Activated CD8-positive, alpha-beta T cell treated with anti-CD3 and anti-CD28 coated beads for 36 hours (primary cell): ENCODE results near the gene MYOC. TPM values are rescaled to one million over a fixed set of nuclear protein-coding genes. Genes with fewer than 3 reads are reported as not detected.
"Not testable (repeated sequence)": the region's sequence is repeated elsewhere in the genome, so short reads cannot be mapped to it uniquely, and the experiment has no call there.

Source experiments
- ATAC-seq: fragments of 200-7000 bp; cut with Tn5 transposase; one replicate; pipeline ENCODE4 v1.10.0; 2021; ENCODE audit warnings: mild to moderate bottlenecking, moderate library complexity
- CTCF ChIA-PET: fragments of 350-600 bp; sonication (Branson Sonifier 250); formaldehyde crosslinking; loops from one replicate; lab custom pipeline; 2021; ENCODE audit warnings: antibody characterized with exemption; lab: Charles Lee
- POLR2A ChIA-PET: fragments of 350-600 bp; sonication (Branson Sonifier 250); formaldehyde crosslinking; loops from one replicate; lab custom pipeline; 2021; ENCODE audit warnings: antibody characterized with exemption; lab: Charles Lee
- DNase-seq: peaks from one replicate; pipeline ENCODE4 v3.0.0-alpha.2; 2020
- H3K27ac Mint-ChIP-seq: one replicate; pipeline ENCODE4 v1.8.0; 2021; ENCODE audit warnings: mild to moderate bottlenecking, mixed read lengths
- H3K27me3 Mint-ChIP-seq: one replicate; pipeline ENCODE4 v1.8.0; 2021; ENCODE audit warnings: mixed read lengths
- H3K36me3 Mint-ChIP-seq: one replicate; pipeline ENCODE4 v1.8.0; 2021; ENCODE audit warnings: low read depth, mixed read lengths
- H3K4me1 Mint-ChIP-seq: one replicate; pipeline ENCODE4 v1.8.0; 2021; ENCODE audit warnings: low read depth, mixed read lengths
- H3K4me3 Mint-ChIP-seq: one replicate; pipeline ENCODE4 v1.8.0; 2021; ENCODE audit warnings: mild to moderate bottlenecking, moderate library complexity, mixed read lengths
- H3K9me3 Mint-ChIP-seq: one replicate; pipeline ENCODE4 v1.8.0; 2021; ENCODE audit warnings: mixed read lengths
- CTCF ChIP-seq: fragments of 200-600 bp; IDR thresholded peaks from one replicate; pipeline ENCODE4 v1.8.0; 2022; ENCODE audit warnings: antibody characterized with exemption, mild to moderate bottlenecking
- intact Hi-C: fragments of 100-400 bp; cut with micrococcal nuclease; formaldehyde crosslinking; loops from one replicate; pipeline ENCODE4 v1.10.0; 2022
- total RNA-seq, 2 experiments: library from RNA; stranded (reverse); gene quantifications; one replicate each; pipeline ENCODE4 v1.2.3, GENCODE V29; 2021

MYOC gene
- total RNA-seq, 2 experiments from 2014 or later, result not detected

- ChIA-PET CTCF (no interaction called here), POLR2A (no interaction called here)
- H3K4me1 Mint-ChIP-seq, result no peaks in the 10 kb centered on the region
- no peaks in the 10 kb centered on the region for H3K27me3 Mint-ChIP-seq
- H3K4me3 Mint-ChIP-seq, result no peak overlapping the region
- DNase-seq (no peak), ATAC-seq (no peak)
- no peak for TF ChIP-seq CTCF
- no peak overlapping the region for H3K27ac Mint-ChIP-seq
- intact Hi-C loops, result no loop called here
- no peaks in the 10 kb centered on the region for H3K36me3 Mint-ChIP-seq
- no peaks in the 10 kb centered on the region for H3K9me3 Mint-ChIP-seq
These were observed 41.2 kb downstream of the MYOC start for GRCh38 chr1:171611306-171611705.

GRCh38 chr1:171610385-171610784, 42.1 kb downstream of the MYOC start:
- intact Hi-C loops, result no loop called here
- Mint-ChIP-seq H3K4me3 (no peak overlapping the region), H3K27me3 (no peaks in the 10 kb centered on the region), H3K4me1 (no peaks in the 10 kb centered on the region), H3K27ac (no peak overlapping the region), H3K9me3 (no peaks in the 10 kb centered on the region), H3K36me3 (no peaks in the 10 kb centered on the region)
- no peak for ATAC-seq
- no peak for DNase-seq
- CTCF ChIA-PET, result no interaction called here
- TF ChIP-seq CTCF, result no peak
- POLR2A ChIA-PET, result no interaction called here

GRCh38 chr1:171606402-171606941, 46.0 kb downstream of the MYOC start:
- Mint-ChIP-seq H3K36me3 (no peaks in the 10 kb centered on the region), H3K4me1 (no peaks in the 10 kb centered on the region), H3K27me3 (no peaks in the 10 kb centered on the region), H3K9me3 (no peaks in the 10 kb centered on the region), H3K27ac (no peak overlapping the region), H3K4me3 (no peak overlapping the region)
- intact Hi-C loops, result no loop called here
- CTCF ChIA-PET, result interaction anchor here (1.0 kb wide), 1 partner anchor 38 kb away, joined by 3 read pairs; no protein-coding TSS in a partner anchor
- ATAC-seq (no peak), DNase-seq (no peak)
- POLR2A ChIA-PET, result interaction anchor here (1.1 kb wide), 1 partner anchor 121 kb away, joined by 3 read pairs; the partner anchor contains the start of gene PRRC2C
- TF ChIP-seq CTCF, result no peak

GRCh38 chr1:171603042-171603441, 49.4 kb downstream of the MYOC start:
- not testable (repeated sequence) for H3K9me3 Mint-ChIP-seq

GRCh38 chr1:171600862-171601261, 51.6 kb downstream of the MYOC start:
- no peaks in the 10 kb centered on the region for H3K27me3 Mint-ChIP-seq
- no peak for TF ChIP-seq CTCF
- intact Hi-C loops, result no loop called here
- no peaks in the 10 kb centered on the region for H3K9me3 Mint-ChIP-seq
- H3K36me3 Mint-ChIP-seq, result peaks cover 3% of the 10 kb centered on the region
- ChIA-PET CTCF (no interaction called here), POLR2A (no interaction called here)
- H3K4me1 Mint-ChIP-seq, result no peaks in the 10 kb centered on the region
- ATAC-seq (no peak), DNase-seq (no peak)
- no peak overlapping the region for H3K27ac Mint-ChIP-seq
- no peak overlapping the region for H3K4me3 Mint-ChIP-seq

More at GRCh38 chr1:171603042-171603441, 49.4 kb downstream of the MYOC start:
- POLR2A ChIA-PET, intact Hi-C loops, H3K4me1 Mint-ChIP-seq, DNase-seq, H3K27ac Mint-ChIP-seq, CTCF ChIA-PET, H3K4me3 Mint-ChIP-seq, ATAC-seq, H3K36me3 Mint-ChIP-seq, H3K27me3 Mint-ChIP-seq: not testable (repeated sequence)

- ATAC-seq, intact Hi-C loops, H3K4me3 Mint-ChIP-seq: not testable (repeated sequence)
These were observed 52.2 kb downstream of the MYOC start for GRCh38 chr1:171600310-171600709.

More at GRCh38 chr1:171600310-171600709, 52.2 kb downstream of the MYOC start:
- H3K9me3 Mint-ChIP-seq, DNase-seq, CTCF ChIA-PET, POLR2A ChIA-PET, H3K27me3 Mint-ChIP-seq, H3K27ac Mint-ChIP-seq, H3K36me3 Mint-ChIP-seq, H3K4me1 Mint-ChIP-seq: not testable (repeated sequence)
